Measurements from ENCODE around the gene SUMO3.

DNA sequence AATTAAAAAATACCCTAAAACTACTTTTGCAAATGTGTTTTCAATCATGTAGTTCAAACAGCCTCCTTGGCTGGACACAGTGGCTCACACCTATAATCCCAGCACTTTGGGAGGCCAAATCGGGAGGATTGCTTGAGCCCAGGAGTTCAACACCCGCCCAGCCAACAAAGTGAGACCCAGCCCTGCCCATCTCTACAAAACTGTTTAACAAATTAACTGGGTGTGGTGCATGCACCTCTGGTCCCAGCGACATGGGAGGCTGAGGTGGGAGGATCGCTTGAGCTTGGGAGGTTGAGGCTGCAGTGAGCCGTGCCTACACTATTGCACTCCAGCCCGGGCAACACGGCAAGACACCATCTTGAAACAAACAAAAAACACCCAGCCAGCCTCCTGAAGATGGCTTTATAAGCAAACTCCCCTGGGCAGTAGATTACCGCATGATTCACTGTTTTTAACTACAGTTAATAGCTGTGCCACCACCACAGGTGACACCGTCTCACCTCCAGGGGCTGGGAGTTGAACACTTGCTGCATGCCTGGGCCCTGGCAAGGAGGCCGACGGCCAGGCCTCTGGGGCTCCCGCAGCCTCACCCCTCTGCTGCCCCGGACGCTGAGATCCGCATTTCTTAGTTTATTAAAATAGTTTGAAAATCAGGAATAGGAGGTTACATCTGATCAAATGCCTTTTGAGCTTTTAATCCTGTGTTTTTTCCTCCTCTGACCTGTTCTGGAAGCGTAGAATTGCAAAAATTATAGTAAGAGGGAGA is 39.4 kb upstream of the SUMO3 start:
- no peak for TF ChIP-seq POLR2A (IDR thresholded peaks at IDR 0.05)
- TF ChIP-seq, protein P1, sequence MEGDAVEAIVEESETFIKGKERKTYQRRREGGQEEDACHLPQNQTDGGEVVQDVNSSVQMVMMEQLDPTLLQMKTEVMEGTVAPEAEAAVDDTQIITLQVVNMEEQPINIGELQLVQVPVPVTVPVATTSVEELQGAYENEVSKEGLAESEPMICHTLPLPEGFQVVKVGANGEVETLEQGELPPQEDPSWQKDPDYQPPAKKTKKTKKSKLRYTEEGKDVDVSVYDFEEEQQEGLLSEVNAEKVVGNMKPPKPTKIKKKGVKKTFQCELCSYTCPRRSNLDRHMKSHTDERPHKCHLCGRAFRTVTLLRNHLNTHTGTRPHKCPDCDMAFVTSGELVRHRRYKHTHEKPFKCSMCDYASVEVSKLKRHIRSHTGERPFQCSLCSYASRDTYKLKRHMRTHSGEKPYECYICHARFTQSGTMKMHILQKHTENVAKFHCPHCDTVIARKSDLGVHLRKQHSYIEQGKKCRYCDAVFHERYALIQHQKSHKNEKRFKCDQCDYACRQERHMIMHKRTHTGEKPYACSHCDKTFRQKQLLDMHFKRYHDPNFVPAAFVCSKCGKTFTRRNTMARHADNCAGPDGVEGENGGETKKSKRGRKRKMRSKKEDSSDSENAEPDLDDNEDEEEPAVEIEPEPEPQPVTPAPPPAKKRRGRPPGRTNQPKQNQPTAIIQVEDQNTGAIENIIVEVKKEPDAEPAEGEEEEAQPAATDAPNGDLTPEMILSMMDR (IDR thresholded peaks at IDR 0.05): no peak
